ENCODE results near the gene KCNQ1.

DNA sequence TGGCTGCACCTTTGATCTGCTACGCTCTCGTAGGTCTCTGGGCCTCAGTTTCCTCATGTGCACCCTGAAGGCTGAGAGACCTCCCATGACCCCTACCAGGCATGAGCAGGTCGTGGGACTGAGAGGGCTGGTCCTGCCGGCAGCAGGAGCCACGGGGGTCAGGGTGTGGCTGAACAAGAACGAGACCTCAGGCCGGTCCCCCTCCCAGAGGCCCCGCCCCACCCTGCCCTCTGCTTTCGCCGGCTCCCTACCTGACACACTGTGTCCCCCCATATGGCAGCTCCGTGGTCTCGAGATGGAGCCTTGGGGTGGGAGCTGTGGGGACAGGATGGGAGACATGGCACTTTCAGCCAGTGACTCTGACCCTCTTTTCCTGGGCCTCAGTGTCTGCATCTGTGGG is 400.2 kb downstream of the KCNQ1 start:
- TF ChIP-seq POLR2A (IDR thresholded peaks at IDR 0.05; ENCODE audit: low read length): no peak
- TF ChIP-seq GATA1 (IDR thresholded peaks at IDR 0.05; ENCODE audit: low read depth, low read length): no peak
